Mesendoderm (in vitro differentiated cells): ENCODE measurements around the gene CHSY1.

Source experiments
- DNase-seq: peaks from one replicate; pipeline ENCODE4 v3.0.0; 2013
- H2AK5ac ChIP-seq: 2 replicates; pipeline ENCODE4 v1.6.1; 2013; ENCODE audit warnings: low read length, inconsistent platforms
- H2BK120ac ChIP-seq: 2 replicates; pipeline ENCODE4 v1.6.1; 2013; ENCODE audit warnings: low read depth, mild to moderate bottlenecking, low read length, moderate library complexity, mixed read lengths
- H2BK15ac ChIP-seq: replicated peaks from 2 replicates; pipeline ENCODE4 v1.6.1; 2013; ENCODE audit warnings: low read depth, mild to moderate bottlenecking, moderate library complexity
- H2BK5ac ChIP-seq: 2 replicates; pipeline ENCODE4 v1.6.1; 2013; ENCODE audit warnings: low read length, inconsistent platforms
- H3K18ac ChIP-seq: 2 replicates; pipeline ENCODE4 v1.6.1; 2013; ENCODE audit warnings: mild to moderate bottlenecking, low read length, mixed read lengths
- H3K23ac ChIP-seq: one replicate; pipeline ENCODE4 v1.6.1; 2013; ENCODE audit warnings: low read length
- H3K27ac ChIP-seq: 2 replicates; pipeline ENCODE4 v1.5.1; 2013; ENCODE audit warnings: low read depth, mild to moderate bottlenecking, inconsistent platforms, low read length, moderate library complexity
- H3K27me3 ChIP-seq: 2 replicates; pipeline ENCODE4 v1.6.1; 2013; ENCODE audit warnings: low read length, control low read depth, mild to moderate bottlenecking, inconsistent platforms; ENCODE audit not compliant: insufficient read depth, poor library complexity
- H3K36me3 ChIP-seq: 2 replicates; pipeline ENCODE4 v1.6.1; 2013; ENCODE audit warnings: low read length, inconsistent platforms; ENCODE audit not compliant: control insufficient read depth, insufficient read depth
- H3K4ac ChIP-seq: one replicate; pipeline ENCODE4 v1.6.1; 2013; ENCODE audit warnings: low read depth, mild to moderate bottlenecking, low read length, moderate library complexity
- H3K4me1 ChIP-seq: 2 replicates; pipeline ENCODE4 v1.6.1; 2013; ENCODE audit warnings: low read depth, low read length, inconsistent platforms; ENCODE audit not compliant: control insufficient read depth
- H3K4me2 ChIP-seq: 2 replicates; pipeline ENCODE4 v1.6.1; 2013; ENCODE audit warnings: low read length
- H3K4me3 ChIP-seq: 2 replicates; pipeline ENCODE4 v1.5.1; 2013; ENCODE audit warnings: mild to moderate bottlenecking, low read length
- H3K56ac ChIP-seq: one replicate; pipeline ENCODE4 v1.6.1; 2013; ENCODE audit warnings: low read length
- H3K79me1 ChIP-seq: 2 replicates; pipeline ENCODE4 v1.6.1; 2013; ENCODE audit warnings: low read length, inconsistent platforms
- H3K79me2 ChIP-seq: 2 replicates; pipeline ENCODE4 v1.6.1; 2013; ENCODE audit warnings: mild to moderate bottlenecking, low read length; ENCODE audit not compliant: control insufficient read depth, insufficient read depth
- H3K9ac ChIP-seq: 2 replicates; pipeline ENCODE4 v1.6.1; 2013; ENCODE audit warnings: low read length, inconsistent platforms
- H4K5ac ChIP-seq: one replicate; pipeline ENCODE4 v1.6.1; 2013; ENCODE audit warnings: low read length
- H4K8ac ChIP-seq: one replicate; pipeline ENCODE4 v1.6.1; 2013; ENCODE audit warnings: low read depth, mild to moderate bottlenecking, control low read depth, low read length, moderate library complexity
- WGBS: extraction: QIAGEN DNeasy Blood & Tissue Kit; methylation state at CpG from one replicate; pipeline ENCODE4 v1.1.7; 2013; ENCODE audit warnings: low lambda C conversion rate, missing lambda C conversion rate; ENCODE audit not compliant: insufficient coverage; ENCODE audit errors: extremely low coverage; 5-methylcytosine and 5-hydroxymethylcytosine counted together

The CHSY1 gene

GRCh38 chr15:101156061-101156460, 95.8 kb downstream of the CHSY1 start:
- Histone ChIP-seq H3K23ac (no peak overlapping the region), H4K5ac (no peak overlapping the region), H2AK5ac (no peak overlapping the region), H2BK120ac (no peak overlapping the region), H3K9ac (no peak overlapping the region), H3K4me3 (no peak overlapping the region), H3K4me1 (no peaks in the 10 kb centered on the region), H3K79me2 (no peaks in the 10 kb centered on the region), H3K36me3 (no peaks in the 10 kb centered on the region), H3K18ac (no peak overlapping the region), H2BK15ac (no peak overlapping the region), H3K4me2 (no peak overlapping the region), H4K8ac (no peak overlapping the region), H3K79me1 (no peaks in the 10 kb centered on the region), H3K27ac (no peak overlapping the region), H2BK5ac (no peak overlapping the region), H3K56ac (no peak overlapping the region), H3K4ac (no peak overlapping the region), H3K27me3 (no peaks in the 10 kb centered on the region)
- DNase-seq = no peak
- no CpG with 5 or more reads among the region's 6 CpGs for WGBS

GRCh38 chr15:101153801-101154656, 97.8 kb downstream of the CHSY1 start:
- WGBS = no CpG with 5 or more reads among the region's 19 CpGs
- no peak overlapping the region for H2BK15ac ChIP-seq
- no peak overlapping the region for H3K56ac ChIP-seq
- no peaks in the 10 kb centered on the region for H3K79me1 ChIP-seq
- no peak overlapping the region for H3K18ac ChIP-seq
- H4K8ac ChIP-seq = no peak overlapping the region
- H3K9ac ChIP-seq = no peak overlapping the region
- no peaks in the 10 kb centered on the region for H3K79me2 ChIP-seq
- no peaks in the 10 kb centered on the region for H3K27me3 ChIP-seq
- no peak overlapping the region for H3K4me2 ChIP-seq
- no peak overlapping the region for H3K27ac ChIP-seq
- H3K4ac ChIP-seq = no peak overlapping the region
- no peak overlapping the region for H2AK5ac ChIP-seq
- H3K4me1 ChIP-seq = no peaks in the 10 kb centered on the region
- H2BK120ac ChIP-seq = no peak overlapping the region
- H3K36me3 ChIP-seq = no peaks in the 10 kb centered on the region
- H3K23ac ChIP-seq = no peak overlapping the region
- no peak for DNase-seq
- no peak overlapping the region for H3K4me3 ChIP-seq
- H2BK5ac ChIP-seq = no peak overlapping the region
- H4K5ac ChIP-seq = no peak overlapping the region

- no peak overlapping the region for H4K5ac ChIP-seq
- H3K27ac ChIP-seq = no peak overlapping the region
- no peaks in the 10 kb centered on the region for H3K27me3 ChIP-seq
- no peaks in the 10 kb centered on the region for H3K79me2 ChIP-seq
- peak; percentile 65 for DNase-seq
- H3K23ac ChIP-seq = no peak overlapping the region
- no peak overlapping the region for H2BK5ac ChIP-seq
- H3K36me3 ChIP-seq = no peaks in the 10 kb centered on the region
- no peak overlapping the region for H2AK5ac ChIP-seq
- H3K4me1 ChIP-seq = no peaks in the 10 kb centered on the region
- no peaks in the 10 kb centered on the region for H3K79me1 ChIP-seq
- H2BK15ac ChIP-seq = no peak overlapping the region
- no peak overlapping the region for H3K9ac ChIP-seq
- H4K8ac ChIP-seq = no peak overlapping the region
- no peak overlapping the region for H3K4me3 ChIP-seq
- no peak overlapping the region for H3K56ac ChIP-seq
- H3K4ac ChIP-seq = no peak overlapping the region
- no peak overlapping the region for H3K18ac ChIP-seq
- H2BK120ac ChIP-seq = no peak overlapping the region
- H3K4me2 ChIP-seq = no peak overlapping the region
- WGBS = no CpG with 5 or more reads among the region's 10 CpGs
These were observed 98.9 kb downstream of the CHSY1 start for GRCh38 chr15:101152914-101153313.

GRCh38 chr15:101151288-101151687, 100.6 kb downstream of the CHSY1 start:
- H2BK5ac ChIP-seq = no peak overlapping the region
- no peak overlapping the region for H3K4me2 ChIP-seq
- H3K56ac ChIP-seq = no peak overlapping the region
- no peak overlapping the region for H2AK5ac ChIP-seq
- no peaks in the 10 kb centered on the region for H3K36me3 ChIP-seq
- no peak overlapping the region for H4K8ac ChIP-seq
- H3K18ac ChIP-seq = no peak overlapping the region
- no peaks in the 10 kb centered on the region for H3K4me1 ChIP-seq
- H3K27me3 ChIP-seq = no peaks in the 10 kb centered on the region
- H3K79me1 ChIP-seq = no peaks in the 10 kb centered on the region
- no peak overlapping the region for H2BK120ac ChIP-seq
- no peak overlapping the region for H3K4me3 ChIP-seq
- no peak overlapping the region for H3K9ac ChIP-seq
- H3K4ac ChIP-seq = no peak overlapping the region
- no peak overlapping the region for H3K27ac ChIP-seq
- H3K23ac ChIP-seq = no peak overlapping the region
- WGBS = no CpG with 5 or more reads among the region's 8 CpGs
- H3K79me2 ChIP-seq = no peaks in the 10 kb centered on the region
- no peak for DNase-seq
- H2BK15ac ChIP-seq = no peak overlapping the region
- no peak overlapping the region for H4K5ac ChIP-seq

GRCh38 chr15:101150723-101151040, 101.2 kb downstream of the CHSY1 start:
- Histone ChIP-seq H3K79me1 (no peaks in the 10 kb centered on the region), H2BK15ac (no peak overlapping the region), H3K18ac (no peak overlapping the region), H3K4ac (no peak overlapping the region), H3K27ac (no peak overlapping the region), H3K36me3 (no peaks in the 10 kb centered on the region), H2BK5ac (no peak overlapping the region), H3K9ac (no peak overlapping the region), H4K8ac (no peak overlapping the region), H3K56ac (no peak overlapping the region), H3K79me2 (no peaks in the 10 kb centered on the region), H3K4me3 (no peak overlapping the region), H3K4me2 (no peak overlapping the region), H3K4me1 (no peaks in the 10 kb centered on the region), H2BK120ac (no peak overlapping the region), H3K27me3 (no peaks in the 10 kb centered on the region), H3K23ac (no peak overlapping the region), H2AK5ac (no peak overlapping the region), H4K5ac (no peak overlapping the region)
- no peak for DNase-seq
- WGBS = no CpG with 5 or more reads among the region's 7 CpGs
